Right lung (tissue), 5 donors: ENCODE results near the gene MTHFSD. TPM values are rescaled to one million over a fixed set of nuclear protein-coding genes. Genes with fewer than 3 reads are reported as not detected.

Source experiments
- DNase-seq, 2 donors: peaks; one replicate each; pipeline ENCODE4 v3.0.0-alpha.2; 2013
- polyA plus RNA-seq, 5 donors: library from polyadenylated mRNA; unstranded; fragments of 120-200 nt; gene quantifications; one replicate each; pipeline versions ENCODE4 v1.2.1 to v1.2.3, GENCODE V29; 2013; ENCODE audit warnings: inconsistent platforms in 1 of 5, low replicate concordance in 1 of 5; ENCODE audit not compliant: insufficient read length in 5 of 5, insufficient read depth in 1 of 5

The MTHFSD gene
- polyA plus RNA-seq, 5 donors, result 22.5 to 30.8 (median 28.9) TPM

GRCh38 chr16:86584726-86585721, 30.0 kb upstream of the MTHFSD start:
- no peak for DNase-seq

DNA sequence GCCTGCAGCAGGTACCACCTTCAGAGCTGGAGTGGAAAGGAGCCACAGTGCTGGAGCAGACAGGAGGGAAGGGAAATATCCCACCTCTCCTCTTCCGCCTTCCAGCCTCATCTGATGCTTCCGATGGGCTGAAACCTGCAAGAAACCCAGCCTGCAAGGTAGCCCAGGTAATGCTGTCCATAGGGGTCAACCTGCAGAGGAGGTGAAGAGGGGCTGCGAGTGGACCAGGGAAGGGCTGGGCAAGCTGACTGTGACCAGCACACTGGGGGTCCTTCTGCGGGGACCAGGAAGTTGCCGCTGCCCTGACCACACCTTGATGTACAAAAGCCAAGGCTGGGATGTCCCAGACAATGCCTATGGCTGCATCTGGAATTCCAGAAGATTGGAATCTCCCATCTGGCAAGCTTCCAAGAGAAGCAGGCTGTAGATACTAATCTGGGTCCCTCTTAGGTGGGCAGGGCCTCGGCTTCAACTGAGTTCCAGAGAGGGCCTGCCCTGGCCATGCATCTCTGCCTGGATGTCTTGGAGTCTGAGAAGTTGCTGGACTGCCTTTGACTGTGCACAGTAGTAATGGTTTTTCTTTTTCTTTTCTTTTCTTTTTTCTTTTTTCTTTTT, 29.1 kb upstream of the MTHFSD start:
- no peak for DNase-seq

GRCh38 chr16:86581458-86581857, 26.4 kb upstream of the MTHFSD start:
- DNase-seq, result no peak

- no peak for DNase-seq
Observed at GRCh38 chr16:86580791-86581170, 25.7 kb upstream of the MTHFSD start.

DNA sequence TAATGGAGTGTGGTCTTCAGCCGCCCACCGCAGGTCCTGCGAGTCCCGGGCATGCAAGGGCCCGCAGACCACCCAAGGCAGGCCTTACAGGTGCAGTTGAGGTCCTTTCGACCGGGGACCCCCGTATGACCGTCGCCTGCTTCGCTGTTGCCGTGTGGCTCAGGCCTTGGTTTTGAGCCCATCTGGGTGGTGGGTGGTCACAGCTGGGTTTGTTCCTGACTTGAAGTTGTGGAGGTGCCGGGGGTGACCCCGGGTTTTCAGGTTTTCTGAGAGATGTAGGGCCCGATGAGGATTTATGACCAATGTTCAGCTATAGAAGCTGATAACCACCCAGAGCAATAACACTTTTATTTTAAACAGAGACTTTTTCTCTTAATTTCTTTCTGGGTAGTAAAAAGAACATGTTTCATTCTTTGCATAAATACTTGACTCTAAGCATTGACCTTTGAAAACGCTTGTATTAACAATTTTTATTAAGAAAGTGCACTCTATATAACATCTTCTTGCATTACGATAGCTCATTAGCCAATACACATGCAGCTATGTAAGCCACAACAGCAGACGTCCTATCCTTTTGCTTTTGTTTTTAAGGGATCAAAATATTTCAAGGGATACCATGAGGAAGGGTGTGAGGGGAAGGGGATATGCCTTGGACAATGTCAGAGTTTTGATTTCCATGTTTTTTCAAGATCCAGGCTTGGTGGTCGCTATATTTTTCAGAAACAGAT, 25.2 kb upstream of the MTHFSD start:
- DNase-seq, result no peak

DNA sequence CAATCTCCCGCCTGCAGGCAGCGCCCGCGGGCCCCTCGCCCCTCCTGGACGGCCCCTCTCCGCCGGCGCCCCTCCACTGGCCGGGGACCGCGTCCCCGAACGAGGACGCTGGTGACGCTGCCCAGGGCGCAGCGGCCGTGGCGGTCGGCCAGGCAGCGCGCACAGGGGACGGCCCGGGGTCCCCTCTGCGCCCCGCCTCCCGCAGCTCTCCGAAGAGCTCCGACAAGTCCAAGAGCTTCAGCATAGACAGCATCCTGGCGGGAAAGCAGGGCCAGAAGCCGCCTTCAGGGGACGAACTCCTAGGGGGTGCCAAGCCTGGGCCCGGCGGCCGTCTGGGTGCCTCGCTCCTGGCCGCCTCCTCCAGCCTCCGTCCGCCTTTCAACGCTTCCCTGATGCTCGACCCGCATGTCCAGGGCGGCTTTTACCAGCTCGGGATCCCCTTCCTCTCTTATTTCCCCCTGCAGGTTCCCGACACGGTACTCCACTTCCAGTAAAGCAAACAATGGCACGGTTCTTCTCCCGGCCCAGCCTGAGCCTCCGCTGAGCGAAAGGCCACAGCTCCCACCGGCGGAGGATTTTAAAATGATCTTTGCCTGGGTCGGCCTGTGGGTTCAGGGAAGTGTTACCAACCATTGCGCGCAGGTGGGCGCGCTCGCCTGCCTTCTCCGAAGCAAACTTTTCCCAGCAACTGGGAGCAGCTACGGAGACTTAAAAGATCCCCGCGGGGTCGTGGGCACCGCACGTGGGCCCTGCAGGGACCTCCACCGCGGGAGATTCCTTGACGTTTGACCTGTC, 24.4 kb upstream of the MTHFSD start:
- DNase-seq, result no peak

GRCh38 chr16:86578611-86579267, 23.7 kb upstream of the MTHFSD start:
- no peak for DNase-seq

- peak; percentile 78 to 87 for DNase-seq
Observed at GRCh38 chr16:86578061-86578599, 23.1 kb upstream of the MTHFSD start, which contains the start of gene FOXL1. Gene FOXL1 (plus strand): TSS chr16:86578549. CDS start chr16:86578724, 175 bp downstream.

GRCh38 chr16:86577314-86577971, 22.4 kb upstream of the MTHFSD start:
- no peak for DNase-seq

DNA sequence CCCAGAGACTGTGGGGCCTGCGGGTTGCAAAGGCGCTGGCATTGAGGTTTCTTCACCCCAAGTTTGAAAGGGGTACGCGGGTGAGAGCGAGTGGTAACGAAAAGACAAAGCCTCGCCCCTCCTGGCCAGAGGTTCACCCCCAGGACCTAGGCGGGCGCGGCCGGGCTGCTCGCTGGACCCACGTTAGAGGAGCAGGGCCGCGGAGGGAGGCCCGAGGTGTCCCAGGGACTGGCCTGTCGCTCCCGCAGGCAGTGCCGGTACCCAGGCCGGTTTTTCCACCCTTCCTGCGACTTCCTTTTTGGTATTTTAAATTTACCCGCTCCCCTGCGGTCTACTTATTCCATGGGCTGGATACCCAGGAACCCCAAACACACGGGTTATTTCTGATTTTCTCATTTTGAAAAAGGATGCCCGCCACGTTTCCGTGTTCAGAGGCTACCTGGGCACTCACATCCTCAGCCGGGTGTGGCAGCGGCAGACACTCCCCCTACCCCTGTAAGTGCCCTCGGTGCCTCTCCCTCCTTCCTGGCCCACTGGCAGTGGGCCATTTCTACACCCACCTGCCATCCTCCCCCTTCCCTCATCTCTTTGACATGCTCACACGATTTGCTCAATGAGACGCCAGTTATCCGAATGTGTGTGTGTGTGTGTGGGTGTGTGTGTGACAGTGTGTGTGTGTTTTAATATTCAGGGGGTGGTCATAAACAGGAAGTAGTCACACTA, 21.7 kb upstream of the MTHFSD start:
- DNase-seq, result no peak

DNA sequence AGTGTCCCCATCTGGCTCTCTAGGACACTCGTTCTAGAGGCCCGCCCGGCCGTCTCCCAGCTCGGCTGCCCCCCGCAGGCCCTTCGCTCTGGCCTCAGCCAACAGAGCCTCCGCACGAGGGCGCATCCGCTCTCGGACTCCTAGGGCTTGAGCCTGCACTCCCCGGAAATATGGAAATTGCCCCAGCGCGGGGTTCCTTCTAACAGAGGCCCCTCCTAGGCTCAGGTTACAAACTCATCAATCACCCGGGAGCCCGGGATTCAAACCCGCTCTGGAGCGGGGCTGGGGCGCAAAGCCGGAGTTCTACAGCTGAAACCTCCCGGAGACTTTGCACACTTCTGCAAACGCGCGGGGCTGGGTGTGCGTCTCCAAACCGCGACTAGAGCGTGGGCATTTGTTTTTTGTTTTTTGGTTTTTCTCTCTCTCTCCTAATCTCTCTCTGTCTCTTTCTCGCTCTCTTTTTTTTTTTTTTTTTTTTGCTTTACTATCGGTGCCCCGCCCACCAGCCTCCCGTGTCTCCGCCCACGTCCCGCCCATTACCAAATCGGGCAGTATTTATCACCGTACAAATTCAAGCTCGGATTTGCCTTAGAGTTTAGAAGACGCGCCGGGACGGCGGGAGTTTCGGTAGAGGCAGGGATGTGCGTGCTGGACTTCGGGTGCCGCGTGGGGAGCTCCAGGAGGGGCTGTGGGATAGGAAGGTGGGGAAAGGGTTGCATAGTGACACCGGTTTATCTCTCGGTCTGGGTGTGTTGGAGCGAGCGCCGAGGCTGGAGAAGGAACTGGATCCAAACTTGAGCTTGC, 20.9 kb upstream of the MTHFSD start:
- DNase-seq, result peak; percentile 57 to 68

- DNase-seq, result no peak
Observed at GRCh38 chr16:86575095-86575685, 20.2 kb upstream of the MTHFSD start.

GRCh38 chr16:86574646-86575045, 19.6 kb upstream of the MTHFSD start:
- no peak for DNase-seq

DNA sequence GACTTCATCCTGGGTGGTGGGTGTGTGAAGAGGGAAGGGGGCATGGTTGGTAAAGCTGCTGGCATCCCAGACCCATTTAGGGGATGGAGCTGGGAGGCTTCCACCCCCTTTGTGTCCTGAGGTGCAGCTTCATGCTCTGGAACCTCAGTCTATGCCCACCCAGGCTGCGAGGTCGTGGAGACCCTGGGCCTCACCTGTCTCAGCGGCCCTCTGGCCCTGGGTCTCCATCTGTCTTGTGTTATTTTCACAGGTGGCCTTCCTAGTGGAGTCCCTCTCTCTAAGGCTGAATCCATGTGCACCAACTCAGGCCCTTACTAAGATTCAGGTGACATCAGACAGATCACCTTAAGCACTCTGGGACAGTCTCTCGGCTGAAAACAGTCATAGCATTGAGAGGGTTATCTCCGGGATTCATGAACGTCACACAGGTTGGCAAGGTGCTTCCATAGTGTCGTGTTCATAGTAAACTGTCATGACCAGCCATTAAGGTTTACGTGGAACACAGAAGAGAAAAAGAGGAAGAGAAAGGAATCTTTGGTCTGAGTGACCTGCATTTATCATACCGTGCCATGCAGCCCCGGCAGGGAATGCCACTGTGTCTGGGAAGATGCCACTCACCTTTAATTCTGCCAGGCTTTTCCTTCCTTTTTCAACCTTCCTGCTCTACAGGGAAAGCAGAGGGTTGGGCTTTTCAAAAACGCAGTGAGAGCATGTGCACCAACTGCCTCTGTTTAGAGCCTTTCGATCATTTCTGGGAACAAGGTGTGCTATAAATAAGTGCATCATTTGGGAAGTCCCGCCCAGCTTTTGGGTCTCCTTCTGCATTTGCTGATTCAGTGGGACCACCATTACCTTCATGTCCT, 18.8 kb upstream of the MTHFSD start:
- DNase-seq, result no peak

- DNase-seq, result no peak
Observed at GRCh38 chr16:86573215-86573614, 18.2 kb upstream of the MTHFSD start.

- no peak for DNase-seq
Observed at GRCh38 chr16:86572606-86573005, 17.6 kb upstream of the MTHFSD start.

- no peak for DNase-seq
Observed at GRCh38 chr16:86572041-86572521, 17.0 kb upstream of the MTHFSD start.
